Calu3 (cell line): ENCODE measurements around the gene TRIM27. TPM values are rescaled to one million over a fixed set of nuclear protein-coding genes. Genes with fewer than 3 reads are reported as not detected.
A peak's percentile ranks its signal among the peaks of the same experiment; 100 is the strongest.

Source experiments
- BruUV-seq: library from RNA; stranded (reverse); fragments of 400-500 nt; replicated peaks from 2 replicates; lab custom pipeline; 2021; lab: Mats Ljungman, UMichigan
- CTCF ChIA-PET: fragments of 300-600 bp; sonication (Branson Sonifier 250); formaldehyde crosslinking; loops from one replicate; lab custom pipeline; 2022; ENCODE audit warnings: antibody characterized with exemption; lab: Charles Lee
- DNase-seq: peaks from one replicate; pipeline ENCODE4 v3.0.0; 2022
- H3K27ac Mint-ChIP-seq: one replicate; pipeline ENCODE4 v1.8.0; 2022; ENCODE audit warnings: mixed read lengths; ENCODE audit not compliant: unreplicated experiment
- H3K27me3 Mint-ChIP-seq: one replicate; pipeline ENCODE4 v1.8.0; 2022; ENCODE audit warnings: mixed read lengths; ENCODE audit not compliant: unreplicated experiment
- H3K36me3 Mint-ChIP-seq: one replicate; pipeline ENCODE4 v1.8.0; 2022; ENCODE audit warnings: mild to moderate bottlenecking, moderate library complexity, mixed read lengths; ENCODE audit not compliant: insufficient read depth, unreplicated experiment
- H3K4me1 Mint-ChIP-seq: one replicate; pipeline ENCODE4 v1.8.0; 2022; ENCODE audit warnings: mild to moderate bottlenecking, low read depth, mixed read lengths; ENCODE audit not compliant: unreplicated experiment
- H3K4me3 Mint-ChIP-seq: one replicate; pipeline ENCODE4 v1.8.0; 2022; ENCODE audit warnings: mild to moderate bottlenecking, low read depth, moderate library complexity, mixed read lengths; ENCODE audit not compliant: unreplicated experiment
- H3K9me3 Mint-ChIP-seq: one replicate; pipeline ENCODE4 v1.8.0; 2022; ENCODE audit warnings: low read depth, mixed read lengths; ENCODE audit not compliant: unreplicated experiment
- CTCF ChIP-seq: fragments of 200-600 bp; IDR thresholded peaks from one replicate; pipeline ENCODE4 v1.8.0; 2022; ENCODE audit warnings: antibody characterized with exemption; ENCODE audit not compliant: unreplicated experiment
- intact Hi-C: fragments of 100-400 bp; cut with micrococcal nuclease; formaldehyde crosslinking; loops from one replicate; pipeline ENCODE4 v1.10.0; 2022; ENCODE audit not compliant: unreplicated experiment
- total RNA-seq: library from RNA; stranded (reverse); gene quantifications from 2 replicates; pipeline ENCODE4 v1.2.3, GENCODE V29; 2022

Gene TRIM27
- total RNA-seq, 1 experiment from 2014 or later: 91.6 TPM

- Mint-ChIP-seq H3K4me1 (no peaks in the 10 kb centered on the region), H3K27ac (no peak overlapping the region), H3K9me3 (no peaks in the 10 kb centered on the region), H3K27me3 (no peaks in the 10 kb centered on the region), H3K4me3 (no peak overlapping the region), H3K36me3 (peaks cover 22% of the 10 kb centered on the region)
- BruUV-seq: no TSS peak
- CTCF ChIA-PET: no interaction called here
- intact Hi-C loops: loop anchor here (10.0 kb wide), 1 partner anchor 57 kb away; no protein-coding TSS in a partner anchor
- TF ChIP-seq CTCF: no peak
- DNase-seq: no peak
These were observed 4.1 kb upstream of the TRIM27 start for GRCh38 chr6:28927846-28928245.

GRCh38 chr6:28922821-28923317, 916 bp downstream of the TRIM27 start:
- CTCF ChIA-PET: interaction anchor here (0.8 to 2.2 kb wide), 6 partner anchors 11 to 93 kb away, joined by 4 to 10 read pairs (median 6); no protein-coding TSS in a partner anchor
- peak; percentile 52 for DNase-seq
- no TSS peak for BruUV-seq

GRCh38 chr6:28922004-28922820, 1.6 kb downstream of the TRIM27 start:
- Mint-ChIP-seq H3K9me3 (no peaks in the 10 kb centered on the region), H3K4me3 (peak overlapping the region; percentile 96), H3K4me1 (peaks cover 27% of the 10 kb centered on the region), H3K27ac (peak overlapping the region; percentile 98), H3K36me3 (peaks cover 77% of the 10 kb centered on the region), H3K27me3 (no peaks in the 10 kb centered on the region)
- peak; percentile 61 for DNase-seq
- intact Hi-C loops: loop anchor here (2.0 to 10.0 kb wide), 4 partner anchors 19 to 95 kb away; no protein-coding TSS in a partner anchor
- CTCF ChIA-PET: interaction anchor here (0.5 to 1.6 kb wide), 8 partner anchors 10 to 147 kb away, joined by 3 to 10 read pairs (median 6); no protein-coding TSS in a partner anchor
- BruUV-seq: no TSS peak
- TF ChIP-seq CTCF: no peak

More at GRCh38 chr6:28922821-28923317, 916 bp downstream of the TRIM27 start:
- Mint-ChIP-seq H3K4me1 (peaks cover 27% of the 10 kb centered on the region), H3K4me3 (peak overlapping the region; percentile 96), H3K9me3 (no peaks in the 10 kb centered on the region), H3K27ac (peak overlapping the region; percentile 98), H3K36me3 (peaks cover 71% of the 10 kb centered on the region), H3K27me3 (no peaks in the 10 kb centered on the region)
- TF ChIP-seq CTCF: no peak
- intact Hi-C loops: loop anchor here (2.0 to 10.0 kb wide), 4 partner anchors 18 to 94 kb away; no protein-coding TSS in a partner anchor

GRCh38 chr6:28920281-28920680, 3.5 kb downstream of the TRIM27 start:
- Mint-ChIP-seq H3K36me3 (peaks cover 92% of the 10 kb centered on the region), H3K9me3 (no peaks in the 10 kb centered on the region), H3K27me3 (no peaks in the 10 kb centered on the region), H3K4me3 (no peak overlapping the region), H3K4me1 (peaks cover 27% of the 10 kb centered on the region), H3K27ac (peak overlapping the region; percentile 98)
- intact Hi-C loops: loop anchor here (10.0 kb wide), 1 partner anchor 65 kb away; no protein-coding TSS in a partner anchor
- no peak for DNase-seq
- no peak for TF ChIP-seq CTCF
- CTCF ChIA-PET: no interaction called here
- BruUV-seq: no TSS peak
